NCI-H2227 (cell line): ENCODE measurements around the gene ATN1.
"Not testable (repeated sequence)": the region's sequence is repeated elsewhere in the genome, so short reads cannot be mapped to it uniquely, and the experiment has no call there.

Source experiments
- DNase-seq: peaks from one replicate; lab custom pipeline; 2025; ENCODE audit not compliant: unreplicated experiment; lab: John Stamatoyannopoulos, UW

The ATN1 gene

GRCh38 chr12:6903722-6904121, 24.0 kb upstream of the ATN1 start:
- DNase-seq, result no peak

GRCh38 chr12:6904280-6905276, 23.2 kb upstream of the ATN1 start, which contains the start of gene LRRC23:
Gene LRRC23 (plus strand): TSS chr12:6904822. CDS start chr12:6905634, 812 bp downstream.
- peak; percentile 96 for DNase-seq

- DNase-seq, result no peak
Measured at GRCh38 chr12:6905414-6906040, 22.2 kb upstream of the ATN1 start.

GRCh38 chr12:6908141-6908540, 19.6 kb upstream of the ATN1 start:
- DNase-seq, result not testable (repeated sequence)

- DNase-seq, result no peak
Measured at GRCh38 chr12:6909421-6910145, 18.2 kb upstream of the ATN1 start.

GRCh38 chr12:6912164-6912935, 15.4 kb upstream of the ATN1 start:
- DNase-seq, result no peak

- DNase-seq, result peak; percentile 78
Measured at GRCh38 chr12:6914246-6914946, 13.4 kb upstream of the ATN1 start, which contains the start of gene ENO2. Gene ENO2 (plus strand): TSS chr12:6914580. CDS start chr12:6915833, 1,253 bp downstream.

- peak; percentile 71 for DNase-seq
Measured at GRCh38 chr12:6914947-6915788, 12.6 kb upstream of the ATN1 start.

GRCh38 chr12:6915789-6916285, 11.9 kb upstream of the ATN1 start:
- DNase-seq, result no peak

GRCh38 chr12:6916426-6917200, 11.1 kb upstream of the ATN1 start:
- DNase-seq, result no peak

- DNase-seq, result no peak
Measured at GRCh38 chr12:6917491-6918231, 10.1 kb upstream of the ATN1 start.

GRCh38 chr12:6919588-6919987, 8.2 kb upstream of the ATN1 start:
- no peak for DNase-seq

GRCh38 chr12:6921539-6921938, 6.2 kb upstream of the ATN1 start:
- DNase-seq, result no peak

GRCh38 chr12:6921996-6922946, 5.5 kb upstream of the ATN1 start:
- DNase-seq, result no peak

- no peak for DNase-seq
Measured at GRCh38 chr12:6923003-6923732, 4.6 kb upstream of the ATN1 start.

GRCh38 chr12:6923851-6924250, 3.9 kb upstream of the ATN1 start:
- DNase-seq, result no peak
